ENCODE data around the gene LLGL2.
A peak's percentile ranks its signal among the peaks of the same experiment; 100 is the strongest.

The LLGL2 gene

DNA sequence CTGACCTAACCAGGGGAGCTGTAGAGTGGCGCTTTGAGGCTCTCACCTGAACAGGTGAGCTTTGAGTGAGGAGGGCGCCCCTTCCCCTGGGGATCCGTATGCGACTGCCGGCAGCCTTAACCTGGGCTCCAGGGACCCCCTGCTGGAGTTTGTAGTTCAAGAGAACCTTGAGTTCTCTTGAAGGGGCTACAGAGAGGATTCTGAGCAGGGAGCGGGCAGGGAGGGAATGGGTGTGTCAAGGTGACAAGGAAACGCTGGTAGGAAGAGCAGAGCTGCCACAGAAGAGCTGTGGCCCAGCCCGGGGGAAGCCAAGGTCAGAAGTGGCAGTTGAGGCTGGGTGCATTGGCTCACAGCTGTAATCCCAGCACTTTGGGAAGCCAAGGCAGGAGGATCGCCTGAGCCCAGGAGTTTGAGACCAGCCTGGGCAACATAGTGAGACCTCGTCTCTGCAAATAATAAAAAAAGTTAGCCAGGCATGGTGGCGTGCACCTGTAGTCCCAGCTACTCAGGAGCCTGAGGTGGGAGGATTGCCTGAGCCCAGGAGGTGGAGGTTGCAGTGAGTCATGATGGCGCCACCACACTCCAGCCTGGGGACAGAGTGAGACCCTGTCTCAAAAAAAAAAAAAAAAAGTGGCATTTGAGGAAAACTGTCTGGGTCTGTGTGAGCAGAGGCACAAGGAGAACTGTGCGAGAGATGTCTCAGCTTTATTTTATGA, 1.2 kb downstream of the LLGL2 start:
- H3K9me3 ChIP-seq (ENCODE audit: severe bottlenecking), result no peaks in the 10 kb centered on the region
- H3K27ac ChIP-seq, result peak overlapping the region; percentile 96
- H3K27me3 ChIP-seq (ENCODE audit: insufficient read depth, low read depth, severe bottlenecking), result no peaks in the 10 kb centered on the region
- H3K4me3 ChIP-seq (ENCODE audit: low read depth, low read length), result peak overlapping the region; percentile 63
- DNase-seq, result no peak
- TF ChIP-seq, protein P1, sequence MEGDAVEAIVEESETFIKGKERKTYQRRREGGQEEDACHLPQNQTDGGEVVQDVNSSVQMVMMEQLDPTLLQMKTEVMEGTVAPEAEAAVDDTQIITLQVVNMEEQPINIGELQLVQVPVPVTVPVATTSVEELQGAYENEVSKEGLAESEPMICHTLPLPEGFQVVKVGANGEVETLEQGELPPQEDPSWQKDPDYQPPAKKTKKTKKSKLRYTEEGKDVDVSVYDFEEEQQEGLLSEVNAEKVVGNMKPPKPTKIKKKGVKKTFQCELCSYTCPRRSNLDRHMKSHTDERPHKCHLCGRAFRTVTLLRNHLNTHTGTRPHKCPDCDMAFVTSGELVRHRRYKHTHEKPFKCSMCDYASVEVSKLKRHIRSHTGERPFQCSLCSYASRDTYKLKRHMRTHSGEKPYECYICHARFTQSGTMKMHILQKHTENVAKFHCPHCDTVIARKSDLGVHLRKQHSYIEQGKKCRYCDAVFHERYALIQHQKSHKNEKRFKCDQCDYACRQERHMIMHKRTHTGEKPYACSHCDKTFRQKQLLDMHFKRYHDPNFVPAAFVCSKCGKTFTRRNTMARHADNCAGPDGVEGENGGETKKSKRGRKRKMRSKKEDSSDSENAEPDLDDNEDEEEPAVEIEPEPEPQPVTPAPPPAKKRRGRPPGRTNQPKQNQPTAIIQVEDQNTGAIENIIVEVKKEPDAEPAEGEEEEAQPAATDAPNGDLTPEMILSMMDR (IDR thresholded peaks at IDR 0.05; ENCODE audit: low read depth, low read length), result no peak
- H3K36me3 ChIP-seq, result peaks cover 68% of the 10 kb centered on the region

DNA sequence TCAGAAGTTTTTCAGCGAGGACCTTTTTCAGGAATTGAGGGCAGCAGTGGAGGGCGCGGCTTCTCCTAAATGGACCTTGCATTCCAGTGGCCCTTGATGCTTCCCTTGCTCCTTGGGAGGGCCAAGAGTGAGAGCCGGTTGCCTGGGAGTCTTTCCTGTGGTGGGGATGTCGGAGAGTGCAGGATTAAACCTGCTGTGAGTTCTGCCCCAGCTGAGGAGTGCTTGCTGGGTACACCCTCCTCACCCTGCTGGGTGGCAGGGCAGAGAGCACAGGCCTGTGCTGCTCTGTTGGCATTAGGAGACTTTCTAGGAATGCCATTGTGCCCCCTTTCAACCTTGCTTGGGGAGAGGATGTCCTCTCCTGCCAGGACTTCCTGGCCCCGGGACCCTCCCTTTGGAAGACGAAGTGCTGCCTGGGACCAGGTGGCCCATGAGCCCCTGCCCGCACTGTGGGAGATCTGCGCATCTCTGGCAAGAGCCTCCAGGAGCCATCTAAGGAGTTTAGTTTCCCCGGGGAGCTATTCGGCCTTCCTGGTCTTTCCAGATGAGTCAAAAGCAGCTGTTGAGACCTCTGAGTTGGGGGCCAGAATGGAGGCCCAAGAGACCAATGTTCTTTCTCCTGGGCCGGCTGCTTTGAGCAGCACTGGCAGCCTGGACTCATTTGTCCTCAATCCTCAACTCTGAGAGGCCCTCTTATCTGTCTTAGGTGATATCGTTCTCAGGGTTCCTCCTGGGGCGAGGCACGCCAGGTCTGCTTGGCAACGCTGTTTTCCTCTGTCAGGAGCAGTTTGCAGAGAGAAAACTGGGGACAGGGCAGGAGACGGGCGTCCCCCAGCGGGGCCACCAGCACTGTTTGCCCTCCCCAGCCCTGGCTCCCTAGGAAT, 5.6 kb downstream of the LLGL2 start:
- no peaks in the 10 kb centered on the region for H3K27me3 ChIP-seq (ENCODE audit: insufficient read depth, low read depth, severe bottlenecking)
- H3K9me3 ChIP-seq (ENCODE audit: severe bottlenecking), result no peaks in the 10 kb centered on the region
- peaks cover 78% of the 10 kb centered on the region for H3K36me3 ChIP-seq
- no peak for DNase-seq
- H3K27ac ChIP-seq, result no peak overlapping the region
- H3K4me3 ChIP-seq (ENCODE audit: low read depth, low read length), result no peak overlapping the region
- TF ChIP-seq, protein P1 (IDR thresholded peaks at IDR 0.05; ENCODE audit: low read depth, low read length), result no peak

DNA sequence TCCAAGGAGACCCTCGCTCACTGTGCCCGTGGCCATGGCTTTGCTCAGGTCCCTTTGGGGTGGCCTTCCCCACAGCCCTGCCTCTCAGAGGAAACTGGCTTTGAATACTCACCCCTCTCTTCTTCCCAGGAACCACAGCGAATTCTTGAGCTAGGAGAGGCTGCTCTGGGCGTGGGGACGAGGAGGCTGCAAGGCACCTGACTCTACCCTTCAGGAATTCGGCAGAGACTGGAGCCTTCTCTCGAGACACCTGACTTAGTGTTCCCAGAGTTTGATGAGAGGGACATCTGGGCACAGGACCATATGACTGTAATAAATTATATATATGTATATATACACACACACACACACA, 6.2 kb downstream of the LLGL2 start:
- DNase-seq, result no peak
- H3K27ac ChIP-seq, result no peak overlapping the region
- H3K36me3 ChIP-seq, result peaks cover 78% of the 10 kb centered on the region
- no peak overlapping the region for H3K4me3 ChIP-seq (ENCODE audit: low read depth, low read length)
- H3K27me3 ChIP-seq (ENCODE audit: insufficient read depth, low read depth, severe bottlenecking), result no peaks in the 10 kb centered on the region
- H3K9me3 ChIP-seq (ENCODE audit: severe bottlenecking), result no peaks in the 10 kb centered on the region
- TF ChIP-seq, protein P1 (IDR thresholded peaks at IDR 0.05; ENCODE audit: low read depth, low read length), result no peak

DNA sequence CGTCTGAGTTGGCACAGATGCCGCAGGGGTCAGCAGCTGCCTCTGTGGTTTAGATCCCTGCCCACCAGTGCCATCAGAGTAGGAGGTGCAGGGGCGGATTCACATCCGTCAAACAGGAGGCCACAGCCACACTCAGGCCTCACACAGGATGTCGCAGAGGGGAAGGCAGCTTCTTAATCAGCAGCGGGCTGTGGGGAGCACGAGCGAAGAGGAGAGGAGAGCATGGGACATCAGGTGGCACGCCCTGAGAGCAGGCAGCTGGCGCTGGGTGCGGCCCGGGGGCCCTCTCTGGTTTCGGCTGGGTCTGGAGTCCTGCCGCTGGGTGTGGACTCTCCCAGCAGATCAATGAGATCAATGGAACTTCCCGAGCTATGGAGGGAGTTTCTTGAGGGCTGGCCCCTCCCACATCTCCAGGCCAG, 9.6 kb downstream of the LLGL2 start:
- peaks cover 79% of the 10 kb centered on the region for H3K36me3 ChIP-seq
- no peak overlapping the region for H3K4me3 ChIP-seq (ENCODE audit: low read depth, low read length)
- no peaks in the 10 kb centered on the region for H3K9me3 ChIP-seq (ENCODE audit: severe bottlenecking)
- no peaks in the 10 kb centered on the region for H3K27me3 ChIP-seq (ENCODE audit: insufficient read depth, low read depth, severe bottlenecking)
- DNase-seq, result peak; percentile 15
- H3K27ac ChIP-seq, result peak overlapping the region; percentile 69
- TF ChIP-seq, protein P1 (IDR thresholded peaks at IDR 0.05; ENCODE audit: low read depth, low read length), result no peak

DNA sequence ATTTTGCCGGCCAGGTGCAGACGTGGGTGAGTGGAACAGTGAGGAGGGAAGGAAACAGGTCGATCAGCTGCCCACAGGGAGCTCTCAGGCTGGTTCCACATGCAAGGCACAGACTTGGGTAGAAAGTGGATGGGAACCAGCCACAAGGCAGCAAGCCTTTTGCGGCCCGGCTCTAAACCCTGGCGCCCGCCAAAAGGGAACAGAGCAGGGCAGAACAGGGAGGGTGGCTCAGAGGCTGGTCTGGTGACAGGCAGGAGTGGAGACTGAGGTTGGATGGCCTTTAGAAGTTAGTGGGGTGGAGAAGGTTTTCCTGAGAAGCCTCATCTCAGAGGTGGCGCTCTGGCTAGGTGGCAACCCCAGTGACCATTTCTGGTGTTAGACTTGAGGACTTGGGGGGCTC, 10.4 kb downstream of the LLGL2 start:
- Histone ChIP-seq H3K36me3 (peaks cover 80% of the 10 kb centered on the region), H3K9me3 (ENCODE audit: severe bottlenecking) (no peaks in the 10 kb centered on the region), H3K4me3 (ENCODE audit: low read depth, low read length) (no peak overlapping the region), H3K27me3 (ENCODE audit: insufficient read depth, low read depth, severe bottlenecking) (no peaks in the 10 kb centered on the region), H3K27ac (peak overlapping the region; percentile 69)
- TF ChIP-seq, protein P1 (IDR thresholded peaks at IDR 0.05; ENCODE audit: low read depth, low read length), result no peak
- DNase-seq, result peak; percentile 10
